GM19395 (cell line): ENCODE results near the gene NCAPD3.

ENCODE experiments used
- ATAC-seq: cut with Tn5 transposase; IDR thresholded peaks from one replicate; pipeline ENCODE4 v1.9.1; 2021; ENCODE audit warnings: mild to moderate bottlenecking, moderate library complexity; ENCODE audit not compliant: unreplicated experiment

Gene NCAPD3

DNA sequence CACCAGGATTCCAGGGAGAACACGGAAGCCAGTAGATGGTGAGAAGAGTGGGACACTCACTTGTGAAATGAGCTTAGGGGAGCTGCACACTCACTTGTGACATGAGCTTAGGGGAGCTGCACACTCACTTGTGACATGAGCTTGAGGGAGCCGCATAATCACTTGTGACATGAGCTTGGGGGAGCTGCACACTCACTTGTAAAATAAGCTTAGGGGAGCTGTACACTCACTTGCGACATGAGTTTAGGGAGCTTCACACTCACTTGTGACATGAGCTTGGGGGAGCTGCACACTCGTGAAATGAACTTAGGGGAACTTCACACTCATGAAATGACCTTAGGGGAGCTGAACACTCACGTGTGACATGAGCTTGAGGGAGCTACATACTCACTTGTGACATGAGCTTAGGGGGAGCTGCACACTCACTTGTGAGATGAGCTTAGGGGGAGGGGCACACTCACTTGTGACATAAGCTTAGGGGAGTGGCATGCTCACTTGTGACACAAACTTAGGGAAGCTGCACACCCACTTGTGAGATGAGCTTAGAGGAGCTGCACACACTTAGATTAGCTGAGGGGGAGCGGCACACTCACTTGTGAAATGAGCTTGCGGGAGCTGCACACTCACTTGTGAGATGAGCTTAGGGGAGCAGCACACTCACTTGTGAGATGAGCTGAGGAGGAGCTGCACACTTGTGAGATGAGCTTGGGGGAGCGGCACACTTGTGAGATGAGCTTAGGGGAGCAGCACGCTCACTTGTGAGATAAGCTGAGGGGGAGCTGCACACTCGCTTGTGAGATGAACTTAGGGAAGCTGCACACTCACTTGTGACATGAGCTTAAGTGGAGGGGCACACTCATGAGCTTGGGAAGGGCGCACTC lies 59.0 kb downstream of the NCAPD3 start:
- no peak for ATAC-seq

GRCh38 chr11:134159652-134160051 lies 64.1 kb downstream of the NCAPD3 start:
- ATAC-seq: no peak

GRCh38 chr11:134158023-134158422 lies 65.7 kb downstream of the NCAPD3 start:
- ATAC-seq: no peak

- ATAC-seq: no peak
These were observed 66.3 kb downstream of the NCAPD3 start for GRCh38 chr11:134157451-134157850.

DNA sequence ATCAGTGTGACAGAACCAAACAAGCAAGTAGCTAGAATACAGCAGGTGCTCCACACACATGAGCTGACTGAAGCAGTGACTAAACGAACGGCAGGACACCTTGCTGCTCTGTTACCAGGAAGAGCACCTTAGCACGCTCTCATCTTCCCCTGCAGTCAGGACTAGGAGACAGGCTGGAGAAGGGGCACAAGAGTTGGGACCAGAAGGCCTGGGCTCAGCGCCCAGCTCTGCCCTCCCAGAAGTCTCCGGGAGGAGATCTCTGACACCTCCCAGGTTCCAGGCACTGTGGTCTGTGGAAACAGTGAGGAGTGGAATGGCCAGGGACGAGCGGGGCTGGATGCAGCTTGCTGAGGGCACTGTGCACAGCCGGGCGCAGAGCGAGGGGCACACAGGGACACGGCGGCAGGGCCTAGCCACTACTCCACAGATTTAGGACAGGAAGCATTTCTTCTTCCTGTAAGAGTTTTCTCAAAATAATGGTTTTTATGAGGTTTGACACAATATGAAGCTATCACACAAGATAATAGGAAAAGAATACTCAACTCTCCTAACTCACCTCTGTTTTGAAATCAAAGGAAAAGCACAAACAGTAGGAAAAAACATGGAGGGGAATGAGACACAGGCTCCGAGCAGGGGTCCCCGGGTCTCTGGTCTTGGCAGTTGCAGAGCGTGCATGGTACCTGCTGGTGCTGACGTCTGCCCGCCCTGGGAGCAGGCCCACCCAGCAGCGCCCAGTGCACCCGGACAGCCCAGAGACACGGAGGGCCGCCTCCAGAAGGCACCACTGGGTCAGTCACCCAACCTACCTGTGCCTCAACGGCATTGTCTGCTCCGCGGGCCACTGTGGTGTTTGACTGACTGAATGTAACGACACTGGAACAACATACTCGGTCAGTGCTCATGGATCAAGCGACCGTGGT lies 67.6 kb downstream of the NCAPD3 start:
- no peak for ATAC-seq

GRCh38 chr11:134155456-134155855 lies 68.3 kb downstream of the NCAPD3 start:
- no peak for ATAC-seq

- ATAC-seq: no peak
These were observed 69.3 kb downstream of the NCAPD3 start for GRCh38 chr11:134154441-134154840.

DNA sequence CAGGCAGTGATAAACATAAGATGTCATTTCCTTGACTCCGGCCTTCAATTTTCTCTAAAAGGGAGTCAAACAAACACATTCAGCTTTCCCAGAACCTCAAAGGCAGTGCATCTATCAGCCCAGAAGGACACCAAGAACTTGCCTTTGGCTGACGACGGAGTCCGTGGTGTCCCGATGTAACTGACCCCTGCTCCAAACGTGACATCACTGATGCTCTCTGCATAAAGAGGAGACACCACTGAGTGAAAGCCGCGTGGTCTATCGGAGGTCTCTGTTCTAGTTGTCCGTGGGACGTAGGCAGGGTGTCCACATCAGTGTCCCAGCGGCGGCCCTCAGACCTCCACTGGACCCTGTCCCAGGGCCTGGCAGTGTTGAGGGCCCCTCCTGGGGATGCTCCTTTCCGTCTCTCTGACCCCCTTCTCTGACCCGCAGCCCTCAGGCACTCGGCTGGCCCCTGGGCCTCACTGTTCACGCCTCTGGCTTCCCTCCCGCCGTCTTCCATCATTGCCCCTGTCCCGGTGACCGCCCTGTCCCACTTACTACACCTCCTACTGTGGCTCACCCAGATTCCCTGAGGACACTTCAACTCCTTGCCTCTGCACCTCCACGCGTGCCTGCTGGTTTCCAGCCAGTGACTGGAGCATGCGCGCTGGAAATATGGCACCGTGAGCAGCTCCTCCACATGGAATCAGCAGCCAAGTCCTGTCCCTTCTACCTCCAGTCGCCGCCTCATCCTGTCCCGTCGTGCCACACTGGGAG lies 70.4 kb downstream of the NCAPD3 start:
- ATAC-seq: no peak

DNA sequence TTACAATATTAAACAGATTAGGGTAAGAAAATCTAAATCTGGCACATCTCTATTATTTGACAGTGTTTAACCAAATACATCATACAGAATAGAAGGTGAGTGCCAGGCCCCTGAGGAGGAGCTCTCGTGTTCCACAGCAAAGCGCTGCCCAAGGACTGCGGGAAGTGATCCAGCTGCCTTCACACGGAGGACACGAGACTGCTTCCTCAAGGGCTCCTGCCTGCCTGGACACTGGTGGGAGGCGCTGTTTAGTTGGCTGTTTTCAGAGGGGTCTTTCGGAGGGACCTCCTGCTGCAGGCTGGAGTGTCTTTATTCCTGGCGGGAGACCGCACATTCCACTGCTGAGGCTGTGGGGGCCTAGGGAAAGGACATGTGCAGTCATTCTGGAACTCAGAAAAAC lies 71.1 kb downstream of the NCAPD3 start:
- no peak for ATAC-seq

DNA sequence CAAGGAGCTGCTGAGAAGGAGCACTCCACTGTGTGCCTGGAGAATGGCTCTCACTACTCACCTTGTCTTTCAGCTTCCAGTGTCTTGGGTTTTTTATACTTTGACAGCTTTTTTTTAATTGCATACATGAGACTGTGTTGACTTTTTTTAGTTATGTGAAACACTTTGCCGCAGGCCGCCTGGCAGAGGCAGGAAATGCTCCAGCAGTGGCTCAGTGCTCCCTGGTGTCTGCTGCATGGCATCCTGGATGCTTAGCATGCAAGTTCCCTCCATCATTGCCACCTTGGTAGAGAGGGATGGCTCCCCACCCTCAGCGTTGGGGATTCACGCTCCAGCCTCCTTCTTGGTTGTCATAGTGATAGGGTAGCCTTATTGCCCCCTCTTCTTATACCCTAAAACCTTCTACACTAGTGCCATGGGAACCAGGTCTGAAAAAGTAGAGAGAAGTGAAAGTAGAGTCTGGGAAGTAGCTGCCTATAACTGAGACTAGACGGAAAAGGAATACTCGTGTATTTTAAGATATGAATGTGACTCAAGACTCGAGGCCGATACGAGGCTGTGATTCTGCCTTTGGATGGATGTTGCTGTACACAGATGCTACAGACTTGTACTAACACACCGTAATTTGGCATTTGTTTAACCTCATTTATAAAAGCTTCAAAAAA lies 72.6 kb downstream of the NCAPD3 start:
- no peak for ATAC-seq

DNA sequence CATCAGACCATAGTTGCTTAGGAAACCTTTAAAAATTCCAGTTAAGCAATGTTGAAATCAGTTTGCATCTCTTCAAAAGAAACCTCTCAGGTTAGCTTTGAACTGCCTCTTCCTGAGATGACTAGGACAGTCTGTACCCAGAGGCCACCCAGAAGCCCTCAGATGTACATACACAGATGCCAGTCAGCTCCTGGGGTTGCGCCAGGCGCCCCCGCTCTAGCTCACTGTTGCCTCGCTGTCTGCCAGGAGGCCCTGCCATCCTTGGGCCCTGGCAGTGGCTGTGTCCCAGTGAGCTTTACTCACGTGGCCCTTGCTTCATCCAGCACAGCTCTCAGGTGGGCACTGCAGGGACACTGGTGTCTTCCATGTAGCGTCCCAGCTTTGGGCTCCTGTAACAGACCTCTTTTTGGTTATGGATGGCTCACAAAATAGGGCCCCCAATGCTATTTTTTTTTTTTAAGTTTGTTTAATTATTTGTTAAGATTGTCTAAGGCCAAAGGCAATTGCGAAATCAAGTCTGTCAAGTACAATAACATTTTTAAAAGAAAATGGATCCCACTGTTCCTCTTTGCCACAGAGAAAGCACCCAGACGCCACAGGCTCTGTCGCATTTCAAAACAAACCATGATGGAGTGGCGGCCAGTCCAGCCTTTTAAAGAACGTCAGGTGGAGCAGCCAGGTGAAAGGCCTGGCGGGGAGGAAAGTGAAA lies 73.4 kb downstream of the NCAPD3 start:
- no peak for ATAC-seq

- ATAC-seq: no peak
These were observed 74.4 kb downstream of the NCAPD3 start for GRCh38 chr11:134149371-134149770.

GRCh38 chr11:134146598-134146997 lies 77.2 kb downstream of the NCAPD3 start:
- ATAC-seq: no peak

DNA sequence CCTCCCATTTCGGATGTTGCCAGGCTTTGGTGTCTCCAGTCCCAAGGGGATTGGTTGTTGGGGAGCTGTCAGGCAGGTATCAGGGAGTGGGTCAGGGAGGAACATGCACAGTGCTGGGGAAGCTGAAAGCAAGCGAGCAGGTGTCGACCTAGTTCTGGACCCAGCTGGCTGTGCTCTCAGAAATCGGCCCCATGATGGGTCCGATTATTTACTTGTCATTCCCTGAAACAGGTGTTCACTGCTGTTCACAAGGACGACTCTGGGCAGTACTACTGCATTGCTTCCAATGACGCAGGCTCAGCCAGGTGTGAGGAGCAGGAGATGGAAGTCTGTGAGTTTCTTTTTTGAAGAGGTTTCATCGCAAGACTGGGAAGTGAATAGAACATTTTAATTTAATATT lies 78.1 kb downstream of the NCAPD3 start:
- ATAC-seq: no peak

DNA sequence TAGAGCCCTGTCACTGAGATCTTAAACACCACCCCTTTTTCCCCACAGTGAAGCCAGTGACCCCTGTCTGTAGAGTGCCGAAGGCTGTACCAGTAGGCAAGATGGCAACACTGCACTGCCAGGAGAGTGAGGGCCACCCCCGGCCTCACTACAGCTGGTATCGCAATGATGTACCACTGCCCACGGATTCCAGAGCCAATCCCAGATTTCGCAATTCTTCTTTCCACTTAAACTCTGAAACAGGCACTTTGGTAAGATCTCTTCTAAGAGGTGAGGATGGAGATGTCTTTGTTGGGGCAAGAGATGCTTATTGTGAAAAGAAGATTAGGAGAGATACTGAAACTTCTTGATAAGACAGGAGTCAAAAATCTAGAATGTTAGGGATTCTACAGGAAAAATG lies 79.0 kb downstream of the NCAPD3 start:
- no peak for ATAC-seq

GRCh38 chr11:134143801-134144200 lies 80.0 kb downstream of the NCAPD3 start:
- ATAC-seq: no peak

DNA sequence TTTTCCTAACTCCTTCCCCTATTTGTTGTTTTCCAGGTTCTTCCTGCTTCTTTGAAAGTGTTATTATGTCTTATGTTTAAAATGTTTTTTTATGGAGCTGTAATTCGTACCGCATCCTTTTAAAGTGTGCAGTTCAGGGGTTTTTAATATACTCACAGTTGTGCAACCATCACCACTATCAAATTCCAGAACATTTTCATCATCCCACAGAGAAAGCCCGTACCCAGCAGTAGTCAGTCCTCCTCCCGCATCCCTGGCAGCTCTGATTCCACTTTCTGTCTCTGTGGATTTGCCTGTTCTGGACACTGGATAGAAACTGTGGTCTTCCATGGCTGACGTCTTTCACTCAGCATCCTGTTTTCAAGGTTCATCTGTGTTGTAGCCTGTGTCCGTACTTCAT lies 81.2 kb downstream of the NCAPD3 start:
- no peak for ATAC-seq

DNA sequence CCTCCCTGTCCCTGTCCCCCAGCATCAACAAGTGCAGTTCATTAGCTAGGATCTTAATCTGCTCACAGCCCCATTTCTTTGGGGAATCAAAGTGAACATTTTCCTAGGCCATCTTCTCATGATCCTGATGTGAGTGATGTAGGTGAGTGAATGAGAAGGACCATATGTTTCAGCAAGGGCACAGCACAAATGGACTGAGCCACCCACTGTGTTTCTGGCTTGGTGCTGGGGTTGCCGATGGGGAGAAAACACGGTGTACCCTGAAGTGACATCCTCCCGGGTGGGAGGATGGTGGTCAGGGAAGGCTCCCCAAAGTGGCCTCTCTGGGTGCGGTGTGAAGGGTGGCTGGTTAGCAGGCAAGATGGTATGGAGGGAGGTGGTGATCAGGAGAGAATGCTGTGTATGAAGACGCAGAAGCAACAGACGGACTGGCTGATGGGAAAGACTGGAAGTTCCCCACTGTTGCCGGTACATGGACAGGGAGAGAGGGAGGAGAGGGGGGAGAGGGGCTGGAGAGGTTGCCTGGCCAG lies 82.7 kb downstream of the NCAPD3 start:
- no peak for ATAC-seq

GRCh38 chr11:134139873-134140331 lies 83.9 kb downstream of the NCAPD3 start:
- peak; percentile 79 for ATAC-seq
